G401 (cell line): ENCODE results near the gene RGS21. TPM values are rescaled to one million over a fixed set of nuclear protein-coding genes. Genes with fewer than 3 reads are reported as not detected.
A peak's percentile ranks its signal among the peaks of the same experiment; 100 is the strongest.
"Not testable (repeated sequence)": the region's sequence is repeated elsewhere in the genome, so short reads cannot be mapped to it uniquely, and the experiment has no call there.

Experiments used
- DNase-seq: peaks from one replicate; pipeline ENCODE4 v3.0.0-alpha.2; 2015; ENCODE audit warnings: low spot score
- in situ Hi-C: cut with HindIII; loops from 2 replicates; pipeline ENCODE4 v1.10.0; 2016; ENCODE audit warnings: low sequenced_read_pairs, mixed read lengths
- total RNA-seq: library from RNA; depleted of rRNA; stranded (reverse); fragments of >200 nt; shearing (Covaris generic); gene quantifications from 2 replicates; pipeline ENCODE4 v1.2.3, GENCODE V29; 2014; rRNA removed

Gene RGS21, protein sequence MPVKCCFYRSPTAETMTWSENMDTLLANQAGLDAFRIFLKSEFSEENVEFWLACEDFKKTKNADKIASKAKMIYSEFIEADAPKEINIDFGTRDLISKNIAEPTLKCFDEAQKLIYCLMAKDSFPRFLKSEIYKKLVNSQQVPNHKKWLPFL
- total RNA-seq = not detected in 2 replicates

DNA sequence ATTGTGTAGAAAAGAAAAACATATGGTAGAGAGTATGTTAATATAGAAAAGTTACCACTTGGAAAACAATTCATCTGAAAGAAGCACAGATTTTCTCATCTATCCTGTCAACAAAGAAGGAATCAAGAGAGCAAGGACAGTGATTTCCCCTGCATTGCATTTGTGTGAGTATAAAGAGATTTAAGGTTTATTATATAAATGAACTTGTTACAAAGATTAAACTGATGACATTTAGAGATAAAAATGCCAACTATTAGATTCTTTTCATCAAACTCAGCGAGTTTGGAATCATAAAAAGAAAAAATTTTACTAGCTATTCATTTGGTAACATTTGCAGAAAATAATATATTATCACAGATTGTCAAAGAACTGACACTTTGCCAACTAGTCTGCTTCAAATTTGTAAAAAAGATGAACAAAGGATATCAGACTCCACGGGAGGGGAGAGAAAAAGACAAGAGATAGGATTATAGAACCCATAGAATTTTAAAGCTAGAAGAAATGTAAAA is at the start of gene RGS21:
Gene RGS21 (plus strand): TSS at position 51 of the 509 bp plus-strand sequence. CDS start 26,045 bp downstream, outside the sequence.
- in situ Hi-C loops = no loop called here
- no peak for DNase-seq

DNA sequence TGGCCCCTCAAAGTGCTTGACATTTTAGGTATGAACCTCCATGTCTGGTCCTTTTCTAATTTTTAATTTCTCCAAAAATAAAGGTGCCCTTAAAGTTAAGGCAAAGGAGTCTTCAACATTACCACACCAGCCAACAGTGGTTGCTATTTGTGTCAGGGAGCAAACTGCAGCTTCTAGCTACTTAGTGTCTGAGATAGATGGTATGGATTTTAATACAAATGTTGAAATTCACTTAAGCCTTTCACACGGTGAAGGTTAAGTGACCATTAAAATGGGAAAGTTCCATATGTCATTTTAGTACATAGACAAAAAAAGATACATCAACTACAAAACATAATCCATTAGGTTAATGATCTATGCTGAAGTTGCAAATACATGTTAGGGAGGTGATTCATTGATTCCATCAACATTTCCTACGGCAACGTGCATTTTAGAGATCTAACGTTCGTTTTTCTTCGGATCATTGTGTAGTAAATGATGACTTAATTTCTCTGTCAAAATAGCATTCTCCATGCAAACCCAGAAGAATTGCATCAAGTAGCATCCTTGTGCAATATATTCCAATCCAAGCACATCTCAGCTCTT is 48.2 kb upstream of the RGS21 start:
- in situ Hi-C loops = no loop called here
- DNase-seq = no peak

DNA sequence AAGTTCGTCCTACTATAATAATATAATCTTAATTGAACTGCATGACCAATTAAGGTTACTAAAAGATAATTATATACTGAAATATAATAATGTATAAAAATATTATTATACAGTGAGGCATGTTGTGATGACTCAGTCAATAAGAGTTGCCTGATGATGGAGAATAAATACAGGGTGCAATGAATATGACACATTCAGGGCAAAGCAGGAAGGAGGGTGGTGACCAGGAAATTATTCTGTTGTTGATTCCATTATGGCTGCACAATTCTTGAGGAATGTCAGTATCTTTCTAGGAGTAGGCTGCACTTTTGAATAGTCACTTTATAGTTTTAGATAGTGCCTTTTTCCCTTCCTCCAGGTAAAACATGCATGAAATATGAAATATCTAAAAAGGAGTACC is 46.4 kb upstream of the RGS21 start:
- in situ Hi-C loops = no loop called here
- DNase-seq = no peak

DNA sequence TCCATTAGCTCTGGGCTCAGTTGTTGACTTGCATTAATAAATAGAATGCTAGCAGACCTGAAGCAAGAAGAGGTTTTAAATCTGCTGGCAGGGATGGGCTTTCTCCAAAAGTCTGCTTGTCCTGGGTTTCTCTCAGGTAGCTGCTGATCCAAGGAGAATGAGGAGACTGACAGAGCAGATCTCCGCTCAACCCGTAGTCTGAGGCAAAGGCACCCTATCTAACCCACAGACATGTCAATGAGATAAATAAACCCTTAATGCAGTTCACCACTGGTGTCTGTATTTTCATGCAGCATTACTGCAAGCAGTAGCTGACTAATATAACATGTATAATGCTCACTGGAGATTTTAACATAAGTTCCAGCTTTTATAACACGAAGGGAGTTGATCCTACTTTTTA is 44.1 kb upstream of the RGS21 start:
- in situ Hi-C loops = no loop called here
- no peak for DNase-seq

DNA sequence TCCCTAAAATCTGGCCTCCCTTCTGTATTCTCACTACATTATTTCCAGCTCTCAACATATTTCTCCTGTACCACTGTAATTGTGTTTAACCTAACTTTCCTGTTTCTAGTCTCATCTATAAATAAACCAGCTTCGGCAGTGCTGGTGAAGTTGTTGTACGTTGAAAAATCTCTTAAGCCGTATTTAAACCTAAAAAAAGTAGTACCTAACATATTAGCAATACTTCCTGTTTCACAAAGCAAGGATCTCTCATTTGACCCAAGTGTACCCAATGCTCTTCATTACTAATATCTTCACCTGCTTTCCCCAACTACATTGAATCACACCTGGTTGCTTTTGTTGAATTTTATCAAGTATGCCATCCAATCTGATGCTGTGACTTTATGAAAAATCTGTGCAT is 42.2 kb upstream of the RGS21 start:
- in situ Hi-C loops = no loop called here
- no peak for DNase-seq

DNA sequence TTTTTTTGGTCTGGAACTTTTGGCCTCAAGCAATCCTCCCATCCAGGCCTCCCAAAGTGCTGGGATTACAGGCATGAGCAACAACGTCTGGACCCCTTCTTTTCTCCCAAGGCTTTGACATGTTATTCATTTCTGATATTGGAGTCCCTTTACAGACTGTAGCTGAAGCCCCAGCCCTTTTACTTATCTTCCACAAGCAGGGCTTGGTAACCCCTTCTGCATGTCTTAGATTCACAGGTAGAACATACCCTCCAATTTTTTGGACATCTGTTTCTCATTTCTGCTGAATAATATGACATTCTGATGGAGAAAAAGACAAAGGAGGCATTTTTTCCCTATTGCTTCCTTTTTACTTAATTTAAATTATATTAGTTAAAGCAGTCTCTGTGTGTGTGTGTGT is 39.2 kb upstream of the RGS21 start:
- in situ Hi-C loops = no loop called here

DNA sequence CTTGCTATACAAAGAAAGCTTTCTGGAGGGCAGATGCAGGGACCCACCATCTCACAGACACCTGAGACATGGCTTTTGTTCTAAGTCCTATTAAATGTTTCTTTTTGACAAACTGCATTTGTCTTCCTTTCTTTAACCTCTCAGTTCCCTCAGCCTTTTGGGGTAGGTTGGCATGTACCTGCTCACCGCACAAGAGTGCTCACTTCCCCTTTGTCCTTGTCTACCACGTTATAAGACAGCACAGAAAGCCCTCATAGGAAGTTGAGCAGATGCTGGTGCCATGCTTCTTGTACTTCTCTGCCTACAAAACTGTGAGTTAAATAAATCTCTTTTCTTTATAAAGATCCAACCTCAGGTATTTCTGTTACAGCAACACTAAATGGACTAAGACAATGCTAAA is 31.9 kb upstream of the RGS21 start:
- in situ Hi-C loops = no loop called here
- DNase-seq = no peak

More for the DNA sequence above, 39.2 kb upstream of the RGS21 start:
- no peak for DNase-seq

DNA sequence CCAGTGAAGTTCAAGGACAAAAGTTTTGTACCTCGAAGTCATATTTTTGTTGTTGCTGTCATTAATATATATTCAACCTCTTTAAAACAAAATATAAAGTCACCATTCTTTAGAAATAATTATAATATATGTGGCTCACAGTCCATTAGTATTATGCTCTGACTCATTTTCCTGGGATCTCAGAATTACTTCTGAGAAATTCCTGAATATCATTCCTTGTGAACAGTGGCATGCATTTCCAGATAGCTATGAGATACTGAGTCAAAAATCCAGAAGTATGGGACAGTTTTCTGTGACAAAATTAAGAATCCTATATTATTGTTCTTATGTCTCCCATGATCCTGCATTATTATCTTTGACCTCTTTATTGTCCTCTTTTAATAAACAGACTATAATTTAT is 13.8 kb upstream of the RGS21 start:
- in situ Hi-C loops = no loop called here
- DNase-seq = no peak

DNA sequence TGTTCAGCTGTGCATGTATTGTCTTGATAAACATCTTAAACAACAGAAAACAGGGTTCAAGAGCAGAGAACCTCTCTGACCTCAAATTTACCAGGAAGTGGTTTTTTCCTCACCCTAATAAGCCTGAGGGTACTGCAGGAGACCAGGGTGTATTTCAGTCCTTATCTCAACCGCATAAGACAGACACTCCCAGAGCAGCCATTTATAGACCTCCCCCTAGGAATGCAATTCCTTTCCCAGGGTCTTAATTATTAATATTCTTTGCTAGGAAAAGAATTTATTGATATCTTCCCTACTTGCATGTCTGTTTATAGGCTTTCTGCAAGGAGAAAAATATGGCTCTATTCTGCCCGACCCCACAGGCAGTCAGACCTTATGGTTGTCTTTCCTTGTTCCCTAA is 8.5 kb upstream of the RGS21 start:
- DNase-seq, in situ Hi-C loops: not testable (repeated sequence)

DNA sequence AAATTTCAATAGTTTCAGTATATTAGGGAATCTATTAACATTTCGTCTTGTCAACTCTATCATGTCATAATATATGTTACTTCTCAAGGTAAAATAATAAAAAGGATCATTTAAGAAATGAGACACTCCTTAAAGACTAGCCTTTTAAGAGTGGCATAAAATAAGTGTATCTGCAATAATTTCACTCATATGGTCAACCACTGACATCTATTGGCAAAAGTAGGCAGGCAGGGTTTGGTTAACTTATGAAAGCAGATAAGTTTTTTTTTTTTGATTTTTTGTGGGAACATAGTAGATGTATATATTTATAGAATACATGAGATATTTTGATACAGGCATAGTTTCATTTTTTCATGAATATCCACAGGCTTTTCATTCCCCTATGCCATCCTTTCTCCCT is 5.5 kb upstream of the RGS21 start:
- peak; percentile 6 for DNase-seq
- in situ Hi-C loops = no loop called here

DNA sequence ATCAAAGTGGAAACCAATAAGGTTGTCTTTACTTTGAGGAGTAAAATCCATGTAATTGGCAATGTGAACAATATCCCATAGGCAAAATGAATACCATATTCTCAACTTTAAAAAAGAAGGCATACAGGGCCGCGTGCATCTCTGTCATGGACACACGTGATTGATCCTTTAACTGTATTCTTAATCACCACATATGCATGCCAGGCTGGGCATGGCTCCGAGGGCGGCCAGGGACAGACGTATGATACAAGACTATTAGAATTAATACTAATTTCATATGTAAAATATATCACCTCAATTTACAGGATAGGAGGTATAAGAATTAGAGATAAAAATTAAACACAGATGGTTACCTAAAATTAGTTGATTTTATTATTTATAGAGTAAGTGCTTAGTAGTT is 11.2 kb downstream of the RGS21 start:
- in situ Hi-C loops = no loop called here
- DNase-seq = no peak

DNA sequence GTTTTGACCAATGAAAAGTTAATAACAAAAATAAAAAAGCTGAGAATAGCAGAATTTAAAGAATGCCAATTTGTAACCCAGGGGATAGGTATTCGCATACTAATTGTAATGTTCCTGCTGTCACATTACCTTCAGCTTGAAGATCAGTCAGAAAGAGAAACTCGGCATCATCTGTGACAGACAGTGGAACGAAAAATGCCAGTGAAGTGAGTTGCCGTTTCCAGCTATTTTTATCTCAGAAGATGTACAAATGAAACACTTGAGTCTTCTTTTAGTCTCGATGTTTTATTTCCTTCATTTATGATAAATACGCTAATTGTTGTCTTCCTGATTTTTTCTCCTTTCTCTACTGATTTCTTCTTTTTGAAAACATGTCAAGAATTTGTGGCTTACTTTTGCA is 26.1 kb downstream of the RGS21 start:
- in situ Hi-C loops = no loop called here
- no peak for DNase-seq

DNA sequence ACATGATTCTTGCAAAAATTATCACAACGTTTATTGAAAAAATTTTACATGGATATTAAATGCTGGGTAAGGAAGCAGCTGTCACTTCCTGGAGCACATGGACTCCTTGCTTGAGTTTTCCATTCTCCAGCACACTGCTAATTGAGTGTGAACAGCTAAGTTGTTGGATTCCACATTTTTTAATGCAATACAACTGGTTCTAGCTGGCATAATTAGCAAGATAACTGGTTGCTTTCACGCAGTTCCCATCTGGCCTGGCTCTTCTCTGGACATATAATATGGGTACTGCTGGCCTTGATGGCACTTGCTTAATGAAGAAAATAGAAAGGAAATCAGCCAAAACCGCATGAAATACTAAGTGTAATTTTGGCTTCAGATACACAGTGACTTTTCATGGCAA is 26.6 kb downstream of the RGS21 start:
- DNase-seq = no peak
- in situ Hi-C loops = no loop called here

DNA sequence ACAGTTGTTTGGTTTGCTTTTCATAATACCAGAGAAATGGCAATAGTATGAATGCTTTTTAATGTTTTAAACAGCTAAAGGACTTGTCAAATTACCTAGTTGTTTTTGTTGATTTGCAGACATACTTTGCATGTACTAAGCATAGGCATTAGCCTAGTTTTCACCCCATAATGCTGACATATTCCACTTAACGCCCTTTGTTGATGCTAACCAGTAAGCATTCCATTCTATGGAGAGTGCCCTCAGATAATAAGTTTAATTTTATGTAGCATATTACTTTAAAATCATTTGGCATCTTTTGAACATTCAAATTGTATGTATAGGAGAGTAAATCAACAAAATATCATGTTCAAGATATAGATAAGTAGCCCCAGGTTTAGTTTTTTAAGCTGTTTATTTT is 32.5 kb downstream of the RGS21 start:
- in situ Hi-C loops = no loop called here
- DNase-seq = no peak

DNA sequence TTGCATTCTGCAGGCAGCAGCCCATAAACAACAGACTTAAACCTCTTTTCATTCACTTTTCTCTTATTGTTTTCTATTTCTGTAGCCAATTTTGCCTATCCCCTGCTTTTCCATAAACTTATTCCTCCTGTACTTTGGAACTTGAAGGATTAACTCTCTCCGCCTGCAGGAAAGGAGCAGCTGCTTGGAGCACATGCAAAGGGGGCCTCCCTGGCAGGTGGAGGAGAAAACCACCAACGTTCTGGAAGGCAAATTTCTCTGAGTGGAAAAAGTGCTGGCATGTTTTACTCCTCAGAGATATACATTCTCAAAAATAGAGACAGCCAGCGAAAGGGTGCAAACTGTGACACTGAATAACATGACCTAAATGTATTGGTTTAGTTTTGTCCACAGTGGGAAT is 33.6 kb downstream of the RGS21 start:
- in situ Hi-C loops = no loop called here
- no peak for DNase-seq

DNA sequence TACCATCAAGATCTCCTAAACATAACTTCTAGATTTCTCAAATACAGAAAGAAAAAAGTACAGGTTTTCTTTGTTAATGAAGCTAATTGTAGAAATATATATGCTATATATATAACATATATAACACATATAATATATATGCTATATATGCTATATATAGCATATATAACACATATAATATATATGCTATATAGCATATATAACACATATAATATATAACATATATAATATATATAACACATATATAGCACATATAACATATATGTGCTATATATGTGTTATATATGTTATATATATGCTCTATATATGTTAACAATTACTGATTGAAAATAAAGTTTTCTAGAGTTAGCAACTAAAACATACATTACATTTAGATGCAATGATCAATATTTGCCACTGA is 34.8 kb downstream of the RGS21 start:
- in situ Hi-C loops = no loop called here
- no peak for DNase-seq

DNA sequence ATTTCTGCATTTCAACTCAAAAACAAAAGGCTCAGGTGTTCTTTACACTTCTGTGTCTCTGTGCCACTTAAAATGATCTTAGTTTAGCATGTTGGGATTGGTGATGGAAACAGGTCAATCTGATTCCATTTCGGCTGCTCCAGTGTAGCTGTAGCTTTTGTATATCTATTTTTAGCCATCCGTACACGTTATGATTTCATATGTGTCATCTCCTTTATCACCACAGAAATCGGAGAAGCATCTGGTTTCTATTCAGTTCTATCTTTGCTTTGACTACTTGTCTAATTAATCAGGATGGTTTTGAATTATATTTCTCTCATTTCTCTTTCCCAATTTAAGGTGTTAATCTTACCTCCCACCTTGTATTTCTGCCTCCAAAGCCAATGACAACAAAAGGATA is 41.1 kb downstream of the RGS21 start:
- in situ Hi-C loops = no loop called here
- no peak for DNase-seq

DNA sequence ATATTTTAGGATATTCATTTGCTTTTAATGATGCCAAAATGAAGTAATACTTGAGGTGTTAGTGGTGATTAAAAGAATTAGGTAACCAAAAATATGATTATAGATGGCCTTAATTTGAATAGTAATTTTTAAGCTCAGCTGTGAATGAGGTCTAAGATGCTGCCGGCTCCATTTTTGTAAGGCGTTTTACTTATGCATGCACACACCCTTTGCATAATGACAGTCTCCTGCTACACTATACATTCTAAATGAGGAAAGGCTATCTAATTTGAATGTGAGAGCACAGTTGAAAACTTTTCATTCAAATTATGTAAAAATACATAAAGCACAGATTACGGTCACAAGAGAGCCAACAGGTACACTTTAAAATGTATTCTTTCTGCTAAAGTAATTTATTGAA is 41.6 kb downstream of the RGS21 start:
- in situ Hi-C loops = no loop called here
- DNase-seq = no peak

DNA sequence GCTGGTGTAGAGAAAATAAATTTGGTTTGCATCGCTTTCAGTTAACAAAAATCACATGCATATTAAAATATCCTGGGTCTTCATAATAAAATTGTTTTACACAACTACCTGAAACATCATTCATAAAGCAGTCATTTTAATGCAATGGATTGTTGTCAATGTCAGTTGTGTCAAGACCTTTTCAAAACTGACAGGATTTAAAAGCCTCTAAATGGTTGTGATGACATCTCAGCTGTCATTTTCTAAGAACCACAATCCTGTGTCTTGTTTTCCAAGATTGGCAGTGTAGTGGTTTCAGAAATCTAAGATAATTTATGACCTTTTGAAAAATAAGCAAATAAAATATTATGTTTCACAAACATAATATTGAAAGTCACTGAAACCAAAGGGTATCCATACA is 42.0 kb downstream of the RGS21 start:
- in situ Hi-C loops = no loop called here
- DNase-seq = no peak

DNA sequence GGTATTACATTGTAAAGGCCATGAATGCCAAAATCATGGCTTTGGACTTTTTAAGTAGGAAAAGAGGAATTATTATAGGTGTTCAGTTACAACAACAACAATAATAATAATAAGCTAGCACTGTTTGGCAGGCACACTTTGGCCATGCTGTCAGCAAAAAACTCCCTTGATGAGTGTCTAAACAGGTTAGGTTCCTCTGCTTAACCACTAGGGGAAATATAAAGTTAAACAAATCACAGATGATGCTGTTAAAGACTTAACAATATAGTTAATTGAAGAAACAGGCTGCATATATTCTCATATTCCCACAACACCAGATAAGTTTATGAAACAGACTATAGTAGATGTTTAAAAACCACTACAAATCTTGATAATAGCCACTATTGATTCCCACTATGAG is 46.4 kb downstream of the RGS21 start:
- no peak for DNase-seq
- in situ Hi-C loops = no loop called here

DNA sequence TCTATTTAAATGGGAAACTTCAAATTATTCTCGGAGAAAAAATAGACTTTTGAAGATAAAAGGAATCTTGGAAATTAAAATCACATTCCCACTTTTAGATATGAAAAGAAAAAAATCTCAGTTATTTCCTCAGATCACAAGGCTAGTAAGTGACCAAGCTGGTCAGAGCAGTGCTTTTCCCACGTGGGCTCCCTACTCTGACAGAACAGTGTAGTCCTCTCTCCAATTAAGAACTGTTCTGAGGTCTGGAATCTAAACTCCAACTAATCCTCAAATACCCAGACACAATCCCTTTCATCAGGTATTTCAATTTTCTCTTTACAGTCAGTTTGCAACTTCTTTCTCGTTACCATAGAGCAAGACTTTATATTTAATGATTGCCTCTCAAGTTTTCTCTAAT is 50.6 kb downstream of the RGS21 start:
- in situ Hi-C loops = no loop called here
- no peak for DNase-seq
